Measurements from ENCODE around the gene APPL2.

The APPL2 gene

DNA sequence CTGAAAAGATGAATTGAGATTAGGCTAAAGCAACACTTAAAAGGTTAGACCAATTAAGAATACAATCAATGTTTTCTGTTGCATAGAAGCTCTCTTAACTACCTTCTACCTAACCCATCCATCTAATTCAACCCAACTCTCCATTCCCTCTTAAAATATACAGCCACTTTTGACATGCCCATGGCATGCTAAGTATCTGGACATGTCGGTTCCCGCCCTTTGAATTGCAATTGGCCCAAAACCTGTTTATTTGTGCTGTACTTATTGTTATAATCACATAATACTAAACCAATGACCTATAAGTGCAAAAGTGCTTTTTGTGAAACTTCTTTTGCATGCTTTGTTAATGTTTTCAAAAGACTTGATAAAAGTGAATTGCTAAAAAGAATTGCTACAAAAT lies 37.6 kb upstream of the APPL2 start:
- no peaks in the 10 kb centered on the region for H3K27me3 ChIP-seq (ENCODE audit: insufficient read depth, poor library complexity, severe bottlenecking)
- no peak overlapping the region for H3K4me3 ChIP-seq (ENCODE audit: severe bottlenecking)
- H3K9me3 ChIP-seq (ENCODE audit: severe bottlenecking): no peaks in the 10 kb centered on the region
- DNase-seq (ENCODE audit: low spot score) (no peak), ATAC-seq (ENCODE audit: low read depth) (no peak)
- H3K36me3 ChIP-seq (ENCODE audit: low read depth): no peaks in the 10 kb centered on the region
- peaks cover 15% of the 10 kb centered on the region for H3K4me1 ChIP-seq (ENCODE audit: insufficient read depth, poor library complexity, severe bottlenecking)
- TF ChIP-seq CTCF (IDR thresholded peaks at IDR 0.05; ENCODE audit: poor library complexity, severe bottlenecking): no peak
- H3K27ac ChIP-seq (ENCODE audit: poor library complexity, severe bottlenecking): no peak overlapping the region

- ATAC-seq (ENCODE audit: low read depth) (no peak), DNase-seq (ENCODE audit: low spot score) (no peak)
- Histone ChIP-seq H3K4me1 (ENCODE audit: insufficient read depth, poor library complexity, severe bottlenecking) (peaks cover 15% of the 10 kb centered on the region), H3K9me3 (ENCODE audit: severe bottlenecking) (no peaks in the 10 kb centered on the region), H3K27ac (ENCODE audit: poor library complexity, severe bottlenecking) (no peak overlapping the region), H3K36me3 (ENCODE audit: low read depth) (no peaks in the 10 kb centered on the region), H3K4me3 (ENCODE audit: severe bottlenecking) (no peak overlapping the region), H3K27me3 (ENCODE audit: insufficient read depth, poor library complexity, severe bottlenecking) (no peaks in the 10 kb centered on the region)
- no peak for TF ChIP-seq CTCF (IDR thresholded peaks at IDR 0.05; ENCODE audit: poor library complexity, severe bottlenecking)
Observed at GRCh38 chr12:105272814-105273416, 36.9 kb upstream of the APPL2 start.

- no peaks in the 10 kb centered on the region for H3K36me3 ChIP-seq (ENCODE audit: low read depth)
- H3K4me1 ChIP-seq (ENCODE audit: insufficient read depth, poor library complexity, severe bottlenecking): peaks cover 15% of the 10 kb centered on the region
- DNase-seq (ENCODE audit: low spot score) (no peak), ATAC-seq (ENCODE audit: low read depth) (no peak)
- H3K4me3 ChIP-seq (ENCODE audit: severe bottlenecking): no peak overlapping the region
- TF ChIP-seq CTCF (IDR thresholded peaks at IDR 0.05; ENCODE audit: poor library complexity, severe bottlenecking): no peak
- H3K27ac ChIP-seq (ENCODE audit: poor library complexity, severe bottlenecking): no peak overlapping the region
- no peaks in the 10 kb centered on the region for H3K9me3 ChIP-seq (ENCODE audit: severe bottlenecking)
- no peaks in the 10 kb centered on the region for H3K27me3 ChIP-seq (ENCODE audit: insufficient read depth, poor library complexity, severe bottlenecking)
Observed at GRCh38 chr12:105272152-105272551, 36.2 kb upstream of the APPL2 start.

- no peak for DNase-seq (ENCODE audit: low spot score)
- H3K4me1 ChIP-seq (ENCODE audit: insufficient read depth, poor library complexity, severe bottlenecking): peaks cover 15% of the 10 kb centered on the region
- TF ChIP-seq CTCF (IDR thresholded peaks at IDR 0.05; ENCODE audit: poor library complexity, severe bottlenecking): no peak
- H3K9me3 ChIP-seq (ENCODE audit: severe bottlenecking): no peaks in the 10 kb centered on the region
- no peaks in the 10 kb centered on the region for H3K27me3 ChIP-seq (ENCODE audit: insufficient read depth, poor library complexity, severe bottlenecking)
- H3K4me3 ChIP-seq (ENCODE audit: severe bottlenecking): no peak overlapping the region
- H3K27ac ChIP-seq (ENCODE audit: poor library complexity, severe bottlenecking): no peak overlapping the region
- no peak for ATAC-seq (ENCODE audit: low read depth)
- H3K36me3 ChIP-seq (ENCODE audit: low read depth): no peaks in the 10 kb centered on the region
Observed at GRCh38 chr12:105271364-105271763, 35.4 kb upstream of the APPL2 start.

GRCh38 chr12:105270671-105271255 lies 34.8 kb upstream of the APPL2 start:
- Histone ChIP-seq H3K36me3 (ENCODE audit: low read depth) (no peaks in the 10 kb centered on the region), H3K27me3 (ENCODE audit: insufficient read depth, poor library complexity, severe bottlenecking) (no peaks in the 10 kb centered on the region), H3K4me3 (ENCODE audit: severe bottlenecking) (no peak overlapping the region), H3K4me1 (ENCODE audit: insufficient read depth, poor library complexity, severe bottlenecking) (peaks cover 15% of the 10 kb centered on the region), H3K9me3 (ENCODE audit: severe bottlenecking) (no peaks in the 10 kb centered on the region), H3K27ac (ENCODE audit: poor library complexity, severe bottlenecking) (no peak overlapping the region)
- no peak for ATAC-seq (ENCODE audit: low read depth)
- TF ChIP-seq CTCF (IDR thresholded peaks at IDR 0.05; ENCODE audit: poor library complexity, severe bottlenecking): no peak
- no peak for DNase-seq (ENCODE audit: low spot score)
